Endodermal cell (in vitro differentiated cells): ENCODE results near the gene TMX2. TPM values are rescaled to one million over a fixed set of nuclear protein-coding genes. Genes with fewer than 3 reads are reported as not detected.
A peak's percentile ranks its signal among the peaks of the same experiment; 100 is the strongest.

ENCODE experiments used
- DNase-seq: peaks from one replicate; pipeline ENCODE4 v3.0.0-alpha.2; 2017
- H3K27ac ChIP-seq: 2 replicates; pipeline ENCODE4 v1.5.1; 2013; ENCODE audit warnings: mild to moderate bottlenecking, low read depth, low read length, moderate library complexity
- H3K27me3 ChIP-seq: 2 replicates; pipeline ENCODE4 v1.6.1; 2013; ENCODE audit warnings: mild to moderate bottlenecking, low read length, moderate library complexity; ENCODE audit not compliant: insufficient read depth, control insufficient read depth, poor library complexity, severe bottlenecking
- H3K36me3 ChIP-seq: 2 replicates; pipeline ENCODE4 v1.7.0; 2013; ENCODE audit warnings: mild to moderate bottlenecking, low read length, moderate library complexity; ENCODE audit not compliant: control insufficient read depth, insufficient read depth
- H3K4me1 ChIP-seq: one replicate; pipeline ENCODE4 v1.7.0; 2013; ENCODE audit warnings: low read length; ENCODE audit not compliant: control insufficient read depth, insufficient read depth
- H3K4me3 ChIP-seq: 2 replicates; pipeline ENCODE4 v1.5.1; 2013; ENCODE audit warnings: mild to moderate bottlenecking, low read length, moderate library complexity
- H3K9ac ChIP-seq: 2 replicates; pipeline ENCODE4 v1.6.1; 2013; ENCODE audit warnings: mild to moderate bottlenecking, low read length, moderate library complexity; ENCODE audit not compliant: poor library complexity, severe bottlenecking; ENCODE audit errors: extremely low read depth
- H3K9me3 ChIP-seq: 2 replicates; pipeline ENCODE4 v1.6.1; 2013; ENCODE audit warnings: mild to moderate bottlenecking, low read length, moderate library complexity; ENCODE audit not compliant: control insufficient read depth
- H3K27ac Mint-ChIP-seq: 2 replicates; pipeline ENCODE4 v1.8.0; 2020; ENCODE audit warnings: mixed read lengths
- H3K27me3 Mint-ChIP-seq: 2 replicates; pipeline ENCODE4 v1.8.0; 2021; ENCODE audit warnings: mild to moderate bottlenecking, mixed read lengths; ENCODE audit not compliant: insufficient read depth
- H3K36me3 Mint-ChIP-seq: 2 replicates; pipeline ENCODE4 v1.8.0; 2020; ENCODE audit warnings: low read depth, mixed read lengths
- H3K4me1 Mint-ChIP-seq: 2 replicates; pipeline ENCODE4 v1.8.0; 2020; ENCODE audit warnings: mixed read lengths
- H3K4me3 Mint-ChIP-seq: 2 replicates; pipeline ENCODE4 v1.8.0; 2020; ENCODE audit warnings: mild to moderate bottlenecking, moderate library complexity, mixed read lengths
- H3K9me3 Mint-ChIP-seq: 2 replicates; pipeline ENCODE4 v1.8.0; 2020; ENCODE audit warnings: mild to moderate bottlenecking, mixed read lengths
- CTCF ChIP-seq: fragments of 200-600 bp; sonication (generic); conservative IDR thresholded peaks from 2 replicates; pipeline ENCODE4 v1.5.0; 2021; ENCODE audit warnings: antibody characterized with exemption, mild to moderate bottlenecking
- WGBS, 2 experiments: methylation state at CpG; one replicate each; pipeline versions ENCODE4 v1.1.5 to v1.1.7; 2013; ENCODE audit warnings: missing lambda C conversion rate in 2 of 2, mixed read lengths in 1 of 2; ENCODE audit not compliant: insufficient coverage in 1 of 2, insufficient read length in 1 of 2; 5-methylcytosine and 5-hydroxymethylcytosine counted together
- total RNA-seq, 2 donors: library from RNA; stranded (reverse); fragmentation: NEBNext Ultra II Directional in 1 of 2; extraction: Animal tissue kit (Norgen Biotek cat#: 25700) in 1 of 2; gene quantifications; 2 replicates in 1 of 2; 3 replicates in 1 of 2; pipeline ENCODE4 v1.2.1, GENCODE V29; 2021

Gene TMX2
- total RNA-seq, 2 donors from 2014 or later = 67.6 to 79.2 TPM

- no peak for TF ChIP-seq CTCF
- Mint-ChIP-seq H3K9me3 (no peaks in the 10 kb centered on the region), H3K4me1 (peaks cover 30% of the 10 kb centered on the region), H3K36me3 (peaks cover 27% of the 10 kb centered on the region), H3K27me3 (no peaks in the 10 kb centered on the region), H3K4me3 (no peak overlapping the region), H3K27ac (no peak overlapping the region)
- H3K4me3 ChIP-seq = no peak overlapping the region
- H3K4me1 ChIP-seq = peaks cover 7% of the 10 kb centered on the region
- 100% methylated on average over 1 of the region's 1 CpG for WGBS, 2 experiments
- H3K27me3 ChIP-seq = no peaks in the 10 kb centered on the region
- H3K9me3 ChIP-seq = no peaks in the 10 kb centered on the region
- peaks cover 24% of the 10 kb centered on the region for H3K36me3 ChIP-seq
- no peak for DNase-seq
- H3K9ac ChIP-seq = no peak overlapping the region
- H3K27ac ChIP-seq = no peak overlapping the region
Measured at GRCh38 chr11:57732661-57733060, 20.3 kb downstream of the TMX2 start.

DNA sequence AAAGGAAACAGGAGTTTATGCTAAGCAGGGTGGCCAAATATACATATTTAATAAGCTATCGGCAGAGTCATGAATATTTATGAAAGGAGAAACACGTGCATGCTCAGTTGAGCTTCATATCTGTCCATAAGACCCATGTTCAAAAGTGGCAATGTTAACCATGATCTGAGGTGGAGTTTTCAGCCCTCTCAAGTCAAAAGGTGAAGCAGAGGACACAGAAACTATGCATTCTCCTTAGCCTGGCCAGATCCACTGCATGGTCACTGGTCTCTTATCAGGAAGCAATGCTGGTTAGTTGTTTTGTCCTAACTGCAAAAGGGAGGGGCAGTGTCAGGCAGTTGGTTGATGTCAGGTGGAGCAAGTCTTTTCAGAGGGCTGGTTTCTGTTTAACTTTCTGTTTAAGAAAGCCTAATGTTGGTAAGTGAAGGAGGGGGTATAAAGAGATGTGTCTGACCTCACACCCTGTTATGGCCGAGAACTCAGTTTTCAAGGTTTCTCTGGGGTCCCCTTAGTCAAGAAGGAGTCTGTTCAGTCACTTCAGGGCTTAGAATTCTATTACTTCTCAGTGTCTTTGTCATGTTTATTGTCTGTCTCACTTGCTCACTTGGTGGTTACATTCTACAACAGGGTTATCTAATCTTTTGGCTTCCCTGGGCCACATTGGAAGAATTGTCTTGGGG, 23.4 kb downstream of the TMX2 start:
- H3K27ac ChIP-seq = no peak overlapping the region
- 69 to 72% methylated on average over 3 of the region's 3 CpGs for WGBS, 2 experiments
- no peaks in the 10 kb centered on the region for H3K27me3 Mint-ChIP-seq
- peaks cover 7% of the 10 kb centered on the region for H3K4me1 ChIP-seq
- TF ChIP-seq CTCF = no peak
- H3K9me3 ChIP-seq = no peaks in the 10 kb centered on the region
- peaks cover 35% of the 10 kb centered on the region for H3K36me3 Mint-ChIP-seq
- H3K9ac ChIP-seq = no peak overlapping the region
- H3K9me3 Mint-ChIP-seq = no peaks in the 10 kb centered on the region
- H3K4me3 Mint-ChIP-seq = peak overlapping the region; percentile 24
- H3K27me3 ChIP-seq = no peaks in the 10 kb centered on the region
- peak overlapping the region; percentile 63 for H3K4me3 ChIP-seq
- peaks cover 18% of the 10 kb centered on the region for H3K4me1 Mint-ChIP-seq
- peaks cover 55% of the 10 kb centered on the region for H3K36me3 ChIP-seq
- H3K27ac Mint-ChIP-seq = peak overlapping the region; percentile 86
- DNase-seq = peak; percentile 57

DNA sequence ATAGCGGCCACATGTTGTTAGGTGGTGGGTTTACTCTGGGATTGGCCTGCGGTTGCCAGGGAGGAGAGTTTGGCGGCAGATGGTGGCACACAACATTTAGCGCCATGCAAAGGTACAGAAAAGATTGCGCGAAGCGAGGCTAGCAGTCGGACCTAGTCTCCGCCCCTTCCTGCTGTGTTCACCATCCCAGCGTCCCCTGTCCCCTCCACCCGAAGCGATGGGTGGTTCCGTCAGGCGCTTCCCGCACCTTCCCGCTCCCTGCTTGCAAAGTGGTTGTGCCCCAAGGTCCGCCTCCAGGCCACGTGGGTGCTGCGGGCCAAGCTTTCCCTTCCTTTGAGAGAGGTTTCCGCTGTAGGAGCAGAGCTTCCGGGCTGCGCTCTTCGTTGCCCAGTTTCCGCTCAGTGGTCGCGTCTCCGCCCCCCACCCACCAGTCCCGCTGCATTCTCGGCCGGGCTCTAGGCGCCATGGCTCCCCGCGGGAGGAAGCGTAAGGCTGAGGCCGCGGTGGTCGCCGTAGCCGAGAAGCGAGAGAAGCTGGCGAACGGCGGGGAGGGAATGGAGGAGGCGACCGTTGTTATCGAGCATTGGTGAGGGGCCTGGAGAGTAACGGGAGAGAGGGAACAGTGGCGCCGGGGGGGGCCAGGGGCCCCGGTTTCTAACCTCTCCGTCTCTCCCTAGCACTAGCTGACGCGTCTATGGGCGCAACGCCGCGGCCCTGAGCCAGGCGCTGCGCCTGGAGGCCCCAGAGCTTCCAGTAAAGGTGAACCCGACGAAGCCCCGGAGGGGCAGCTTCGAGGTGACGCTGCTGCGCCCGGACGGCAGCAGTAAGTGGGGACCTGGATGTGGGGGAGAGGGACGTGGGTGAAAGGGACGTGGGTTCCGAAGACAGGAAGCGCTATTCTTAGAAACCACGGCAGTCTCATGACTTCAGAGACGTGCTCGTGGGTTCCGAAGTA, 29.0 kb downstream of the TMX2 start, which contains the start of gene SELENOH:
Gene SELENOH, plus strand, starts transcription at position 360 of the 955 bp plus-strand sequence. Its CDS starts 105 bp downstream, at position 465.
- H3K4me3 Mint-ChIP-seq = peak within 1 kb of the TSS; percentile 98

More for the DNA sequence above, 29.0 kb downstream of the TMX2 start, which contains the start of gene SELENOH:
- Mint-ChIP-seq H3K4me1 (peaks cover 11% of the 10 kb centered on the region), H3K9me3 (no peaks in the 10 kb centered on the region), H3K36me3 (peaks cover 50% of the 10 kb centered on the region), H3K27me3 (no peaks in the 10 kb centered on the region), H3K27ac (peak within 1 kb of the TSS; percentile 97)
- peak; percentile 99 for DNase-seq
- Histone ChIP-seq H3K27me3 (no peaks in the 10 kb centered on the region), H3K4me1 (no peaks in the 10 kb centered on the region), H3K4me3 (peak within 1 kb of the TSS; percentile 94), H3K27ac (peak within 1 kb of the TSS; percentile 86), H3K9ac (peak within 1 kb of the TSS; percentile 87), H3K9me3 (no peaks in the 10 kb centered on the region), H3K36me3 (peaks cover 66% of the 10 kb centered on the region)
- 0% methylated on average over 42 to 75 of the region's 75 CpGs for WGBS, 2 experiments
- TF ChIP-seq CTCF = no peak
